ENCODE data around the gene CKAP5. TPM values are rescaled to one million over a fixed set of nuclear protein-coding genes. Genes with fewer than 3 reads are reported as not detected.

Gene CKAP5
- total RNA-seq, 1 experiment from 2014 or later, result 166 TPM

DNA sequence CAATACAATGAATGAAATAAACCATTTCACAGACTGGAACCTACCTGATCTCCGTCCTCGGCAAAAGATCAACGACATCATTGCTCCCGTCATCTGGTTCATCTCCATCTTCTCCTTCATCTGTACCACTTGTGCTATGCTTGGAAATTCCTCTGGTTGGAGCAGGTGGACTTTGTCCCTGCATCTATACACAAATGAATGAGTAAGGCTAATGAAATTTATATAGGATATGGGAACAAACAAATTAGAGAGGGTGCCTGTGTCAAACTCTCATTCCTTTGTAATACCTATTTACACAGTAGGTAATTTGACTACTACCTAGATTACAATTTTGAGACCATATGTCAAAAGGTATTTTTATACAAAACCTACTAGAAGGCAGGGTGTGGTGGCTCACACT, 67.7 kb downstream of the CKAP5 start:
- RAD21 ChIA-PET (ENCODE audit: low non-redundant PET in 1 of 2, low total read pairs in 2 of 2, uncharacterized antibody in 2 of 2, unreplicated experiment in 2 of 2), result no interaction called here
- ATAC-seq (no peak), DNase-seq (ENCODE audit: low read depth, low spot score) (no peak)
- Histone ChIP-seq H3K9me3 (ENCODE audit: control insufficient read depth in 1 of 2, insufficient read depth in 1 of 2, low read depth in 1 of 2, low read length in 2 of 2) (no peaks in the 10 kb centered on the region), H3K79me2 (ENCODE audit: insufficient read depth, low read length) (peaks cover 14% of the 10 kb centered on the region), H3K27ac (ENCODE audit: low read depth, low read length) (no peak overlapping the region), H3K4me1 (ENCODE audit: control insufficient read depth in 1 of 2, insufficient read depth in 2 of 2, low read length in 2 of 2) (no peaks in the 10 kb centered on the region), H2AFZ (ENCODE audit: low read depth, low read length, poor library complexity, severe bottlenecking) (no peak overlapping the region), H3K36me3 (ENCODE audit: control insufficient read depth in 1 of 2, insufficient read depth in 2 of 2, low read length in 2 of 2) (peaks cover 47 to 55% of the 10 kb centered on the region in 2 experiments), H4K20me1 (ENCODE audit: insufficient read depth) (no peaks in the 10 kb centered on the region), H3K9me2 (ENCODE audit: insufficient read depth) (no peaks in the 10 kb centered on the region), H3K9ac (ENCODE audit: low read length) (no peak overlapping the region), H3K27me3 (ENCODE audit: insufficient read depth, low read length) (no peaks in the 10 kb centered on the region), H3K4me3 (replicated peaks in 1 of 2; ENCODE audit: low read depth in 1 of 2, low read length in 2 of 2) (no peak overlapping the region), H3K4me2 (ENCODE audit: low read length) (no peak overlapping the region)
- TF ChIP-seq RAD21 (IDR thresholded peaks at IDR 0.05; ENCODE audit: low read depth) (no peak), ELF1 (IDR thresholded peaks at IDR 0.05; ENCODE audit: borderline replicate concordance, low read depth) (no peak), SRF (IDR thresholded peaks at IDR 0.05; ENCODE audit: low read depth) (no peak), FOSL1 (IDR thresholded peaks at IDR 0.05; ENCODE audit: low read depth) (no peak), YY1 (IDR thresholded peaks at IDR 0.05; ENCODE audit: extremely low read depth, insufficient replicate concordance, low read depth, low read length) (no peak), ZFX (IDR thresholded peaks at IDR 0.05) (no peak), JUND (IDR thresholded peaks at IDR 0.05) (no peak), REST (IDR thresholded peaks at IDR 0.05; ENCODE audit: low read depth) (no peak), EGR1 (IDR thresholded peaks at IDR 0.05; ENCODE audit: low read depth) (no peak)
- TF ChIP-seq, protein P1, sequence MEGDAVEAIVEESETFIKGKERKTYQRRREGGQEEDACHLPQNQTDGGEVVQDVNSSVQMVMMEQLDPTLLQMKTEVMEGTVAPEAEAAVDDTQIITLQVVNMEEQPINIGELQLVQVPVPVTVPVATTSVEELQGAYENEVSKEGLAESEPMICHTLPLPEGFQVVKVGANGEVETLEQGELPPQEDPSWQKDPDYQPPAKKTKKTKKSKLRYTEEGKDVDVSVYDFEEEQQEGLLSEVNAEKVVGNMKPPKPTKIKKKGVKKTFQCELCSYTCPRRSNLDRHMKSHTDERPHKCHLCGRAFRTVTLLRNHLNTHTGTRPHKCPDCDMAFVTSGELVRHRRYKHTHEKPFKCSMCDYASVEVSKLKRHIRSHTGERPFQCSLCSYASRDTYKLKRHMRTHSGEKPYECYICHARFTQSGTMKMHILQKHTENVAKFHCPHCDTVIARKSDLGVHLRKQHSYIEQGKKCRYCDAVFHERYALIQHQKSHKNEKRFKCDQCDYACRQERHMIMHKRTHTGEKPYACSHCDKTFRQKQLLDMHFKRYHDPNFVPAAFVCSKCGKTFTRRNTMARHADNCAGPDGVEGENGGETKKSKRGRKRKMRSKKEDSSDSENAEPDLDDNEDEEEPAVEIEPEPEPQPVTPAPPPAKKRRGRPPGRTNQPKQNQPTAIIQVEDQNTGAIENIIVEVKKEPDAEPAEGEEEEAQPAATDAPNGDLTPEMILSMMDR (IDR thresholded peaks at IDR 0.05 in 2 of 3, conservative IDR thresholded peaks at IDR 0.05 in 1 of 3; ENCODE audit: borderline replicate concordance in 1 of 3, insufficient read depth in 1 of 3, low read depth in 2 of 3, low read length in 2 of 3), result no peak
- intact Hi-C loops (cut with micrococcal nuclease), result no loop called here
- CTCF ChIA-PET, result no interaction called here
- POLR2A ChIA-PET, result no interaction called here
- no TSS peak for BruUV-seq (replicated peaks)
